GM18520 (cell line): ENCODE data around the gene GDPGP1.

Source experiments
- ATAC-seq: cut with Tn5 transposase; IDR thresholded peaks from one replicate; pipeline ENCODE4 v1.9.1; 2021; ENCODE audit not compliant: unreplicated experiment

The GDPGP1 gene

GRCh38 chr15:90203922-90204321, 30.1 kb upstream of the GDPGP1 start:
- ATAC-seq, result no peak

DNA sequence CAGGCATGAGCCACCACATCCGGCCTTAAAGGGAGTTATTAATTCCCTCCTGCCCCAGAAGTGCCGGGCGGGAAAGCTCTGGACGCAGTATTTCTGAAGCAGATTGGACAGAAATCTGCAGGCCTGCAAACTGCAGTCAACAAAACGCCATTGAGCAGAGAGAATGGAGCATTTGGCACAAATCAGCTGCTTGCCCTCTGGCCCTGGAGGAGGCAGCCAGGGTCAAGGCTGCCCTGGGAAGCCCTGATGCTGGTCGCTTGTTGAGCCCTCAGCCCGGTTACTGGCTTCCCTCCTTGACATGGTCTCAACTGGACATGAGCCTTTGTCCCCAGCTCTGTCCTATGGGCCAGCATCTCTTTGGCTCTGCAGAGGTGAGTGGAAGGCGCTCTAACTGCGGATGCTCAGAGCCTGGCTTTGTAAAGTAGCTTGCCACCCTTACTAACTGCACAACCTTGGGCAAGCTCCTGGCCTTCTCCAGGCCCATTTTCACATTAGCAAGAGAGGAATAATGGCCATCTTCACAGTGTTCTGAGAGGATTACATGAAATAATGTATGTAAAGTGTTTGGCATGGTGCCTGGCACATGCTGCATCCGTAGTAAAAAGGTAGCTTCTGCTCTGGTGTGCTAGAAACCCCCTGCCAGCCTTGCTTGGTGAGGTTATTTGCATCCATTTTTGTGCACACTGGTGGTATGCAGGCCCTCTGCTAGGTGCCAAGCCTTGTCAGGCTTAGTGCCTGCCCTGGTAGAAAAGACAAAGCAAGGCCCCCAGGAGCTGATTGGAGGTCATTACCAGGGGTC, 28.8 kb upstream of the GDPGP1 start:
- ATAC-seq, result no peak

- no peak for ATAC-seq
Observed at GRCh38 chr15:90205886-90206285, 28.1 kb upstream of the GDPGP1 start.

GRCh38 chr15:90207252-90207651, 26.8 kb upstream of the GDPGP1 start:
- ATAC-seq, result no peak

GRCh38 chr15:90208356-90208755, 25.7 kb upstream of the GDPGP1 start:
- no peak for ATAC-seq

DNA sequence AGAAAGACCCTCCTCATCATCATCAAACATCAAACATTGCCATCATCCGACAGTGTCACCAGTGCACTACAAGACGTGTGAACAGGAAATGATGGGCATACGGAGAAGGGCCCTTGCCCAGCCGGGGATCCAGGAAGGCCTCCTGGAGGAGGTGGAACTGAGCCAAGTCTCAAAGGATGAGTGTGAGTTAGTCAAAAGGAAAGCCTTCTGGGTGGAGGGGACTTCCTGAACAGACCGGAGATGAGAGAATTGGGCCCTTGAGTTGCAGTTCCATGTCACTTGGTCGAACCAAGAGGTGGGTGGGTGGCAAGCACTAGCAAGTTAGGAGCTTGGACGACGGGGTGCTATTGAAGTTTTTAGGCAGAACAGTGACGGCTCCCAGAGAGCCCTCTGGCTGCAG, 24.4 kb upstream of the GDPGP1 start:
- ATAC-seq, result no peak

GRCh38 chr15:90210593-90210992, 23.4 kb upstream of the GDPGP1 start:
- no peak for ATAC-seq

DNA sequence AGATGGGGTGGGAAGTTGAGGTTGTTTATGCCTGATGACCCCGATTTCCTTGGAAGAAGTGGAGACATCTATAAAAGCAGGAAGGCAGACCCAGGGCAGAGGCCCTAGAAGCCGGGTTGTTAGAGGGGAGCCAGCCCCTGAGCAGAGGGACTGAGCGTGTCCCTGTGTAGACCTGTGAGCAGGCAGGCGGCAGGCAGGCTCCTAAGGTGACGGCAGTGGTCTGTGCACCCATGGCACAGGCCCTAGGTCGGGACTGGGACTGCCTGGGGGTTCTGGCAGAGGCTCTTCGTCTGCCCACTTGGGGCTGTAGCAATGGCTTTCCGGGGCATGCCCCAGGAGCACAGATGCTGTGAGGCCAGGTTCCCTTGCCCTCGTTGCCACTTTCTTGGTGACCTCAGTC, 23.0 kb upstream of the GDPGP1 start:
- no peak for ATAC-seq

- ATAC-seq, result no peak
Observed at GRCh38 chr15:90211440-90212143, 22.4 kb upstream of the GDPGP1 start.

DNA sequence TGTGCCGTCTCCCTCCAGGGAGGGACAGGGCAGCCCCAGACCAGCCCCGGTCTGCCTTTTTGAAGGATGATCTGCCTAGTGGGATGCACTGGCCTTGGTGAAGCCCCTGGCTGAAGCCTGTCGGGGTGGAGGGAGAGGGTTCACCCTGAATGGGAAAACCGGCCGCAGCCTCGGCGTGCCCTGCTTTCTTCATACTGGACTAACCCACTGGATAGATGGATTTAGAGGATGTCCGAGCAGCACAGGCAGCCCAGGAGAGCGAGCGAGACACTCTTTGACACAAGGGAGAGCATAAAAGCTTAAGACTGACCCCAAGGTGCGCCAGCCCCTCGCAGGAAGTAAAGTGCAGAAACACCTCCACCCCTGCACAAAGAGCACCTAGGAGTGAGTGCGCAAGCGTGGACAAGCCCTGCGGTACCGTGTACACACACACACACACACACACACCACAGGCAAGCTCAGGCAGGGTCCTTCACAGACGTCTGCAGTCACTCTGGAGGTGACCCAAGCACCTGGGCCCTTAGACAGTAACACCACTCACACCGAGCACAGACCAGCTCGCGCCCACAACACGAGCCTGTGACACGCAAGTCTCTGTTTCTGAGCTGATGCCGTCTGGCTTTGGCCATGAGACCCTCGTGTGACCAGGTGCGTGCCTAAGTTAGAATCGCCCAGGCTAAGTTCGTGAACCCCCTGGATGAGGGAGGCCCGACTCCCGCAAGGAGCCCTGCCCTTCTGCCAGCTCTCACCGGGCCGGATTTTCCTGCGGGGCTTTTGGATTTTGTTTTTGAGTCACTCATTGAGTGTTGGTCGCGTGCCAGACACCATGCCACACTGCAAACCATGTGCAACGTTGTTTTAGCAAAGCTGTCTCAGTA, 21.5 kb upstream of the GDPGP1 start:
- peak; percentile 34 for ATAC-seq

DNA sequence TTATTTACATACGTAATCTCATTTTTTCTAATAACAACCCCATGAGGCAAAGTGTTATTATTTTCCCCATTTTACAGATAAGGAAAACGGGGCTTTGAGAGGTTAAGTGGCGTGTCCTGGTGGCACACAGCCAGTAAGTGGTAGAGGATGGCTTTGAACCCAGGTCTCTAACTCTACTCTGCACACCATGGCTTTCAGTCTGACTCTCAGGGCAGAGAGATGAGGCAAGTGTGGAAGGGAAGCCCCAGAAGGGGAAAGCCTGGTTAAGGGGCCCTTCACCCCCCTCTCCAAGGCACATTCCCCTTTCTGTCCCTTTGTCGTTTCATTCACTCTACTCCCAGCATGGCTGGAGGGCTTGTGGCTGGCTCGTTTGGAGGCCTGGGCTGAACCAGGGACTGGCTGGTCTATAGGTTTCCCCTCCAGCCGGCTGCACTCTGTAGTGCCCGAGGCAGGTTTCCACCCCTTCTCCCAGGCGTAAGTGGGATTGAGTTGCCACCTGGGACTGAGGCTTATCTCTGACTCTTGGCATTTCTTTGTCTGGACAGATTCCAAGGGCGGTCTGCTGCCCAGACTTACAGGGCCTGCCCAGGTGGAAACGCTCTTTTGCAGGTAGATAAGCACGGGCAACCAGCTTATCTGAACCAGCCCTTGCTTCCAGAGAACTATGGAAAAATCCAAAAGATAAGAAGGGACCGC, 20.7 kb upstream of the GDPGP1 start:
- ATAC-seq, result peak; percentile 28

- ATAC-seq, result no peak
Observed at GRCh38 chr15:90213818-90214204, 20.2 kb upstream of the GDPGP1 start.

- ATAC-seq, result no peak
Observed at GRCh38 chr15:90214553-90215196, 19.3 kb upstream of the GDPGP1 start.

- ATAC-seq, result no peak
Observed at GRCh38 chr15:90217671-90218394, 16.2 kb upstream of the GDPGP1 start.

DNA sequence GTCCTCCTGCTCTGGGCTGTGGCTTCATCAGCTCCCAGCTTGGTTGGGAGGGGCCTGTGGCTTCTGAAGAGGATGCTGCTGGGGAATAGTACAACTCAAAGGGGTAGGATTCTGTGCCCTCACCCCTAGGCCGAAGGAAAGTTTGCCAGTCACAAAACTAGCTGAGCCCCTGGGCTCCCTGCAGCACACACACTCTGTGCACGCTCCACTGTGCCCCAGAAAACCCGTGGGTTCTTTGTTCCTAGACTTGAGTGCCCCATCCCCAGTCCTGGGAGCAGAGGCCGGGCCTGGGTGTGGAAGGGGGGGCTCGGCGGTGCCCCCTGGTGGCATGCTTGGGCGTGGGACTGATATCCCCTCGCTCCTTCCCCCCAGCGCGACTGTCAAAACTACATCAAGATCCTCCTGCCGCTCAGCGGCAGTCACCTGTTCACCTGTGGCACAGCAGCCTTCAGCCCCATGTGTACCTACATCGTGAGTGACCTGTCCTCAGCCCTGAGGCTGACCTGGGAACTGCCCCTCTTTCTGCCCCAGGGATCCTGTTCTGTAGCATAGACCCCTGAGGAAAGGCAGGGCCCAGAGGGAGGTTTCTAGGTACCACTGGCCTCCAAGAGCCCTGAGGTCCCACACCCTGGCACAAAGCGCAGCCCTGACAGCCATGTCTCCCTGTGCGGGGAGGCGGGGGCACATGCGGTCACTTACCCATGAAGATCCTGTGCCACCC, 14.4 kb upstream of the GDPGP1 start:
- ATAC-seq, result no peak

DNA sequence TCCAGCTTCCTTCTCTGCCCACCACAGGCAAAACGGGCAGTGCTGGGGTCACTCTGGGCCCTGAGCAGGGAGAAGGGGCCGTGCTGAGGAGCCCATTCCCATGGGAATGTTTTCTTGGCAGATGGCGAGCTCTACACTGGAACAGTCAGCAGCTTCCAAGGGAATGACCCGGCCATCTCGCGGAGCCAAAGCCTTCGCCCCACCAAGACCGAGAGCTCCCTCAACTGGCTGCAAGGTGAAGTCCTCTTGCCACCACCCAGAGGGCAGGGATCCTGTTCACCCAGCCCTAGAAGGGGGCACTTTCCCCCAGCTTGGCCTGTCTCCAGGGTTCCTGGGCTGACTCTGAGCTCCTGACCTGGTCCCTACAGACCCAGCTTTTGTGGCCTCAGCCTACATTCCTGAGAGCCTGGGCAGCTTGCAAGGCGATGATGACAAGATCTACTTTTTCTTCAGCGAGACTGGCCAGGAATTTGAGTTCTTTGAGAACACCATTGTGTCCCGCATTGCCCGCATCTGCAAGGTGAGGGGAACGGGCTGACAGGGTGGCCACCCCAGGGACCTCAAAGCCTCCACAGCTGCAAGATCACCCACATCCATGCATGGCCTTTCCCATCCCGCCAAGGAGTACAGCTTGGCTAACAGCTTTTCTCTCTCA, 12.6 kb upstream of the GDPGP1 start:
- no peak for ATAC-seq

- no peak for ATAC-seq
Observed at GRCh38 chr15:90222547-90222946, 11.5 kb upstream of the GDPGP1 start.

DNA sequence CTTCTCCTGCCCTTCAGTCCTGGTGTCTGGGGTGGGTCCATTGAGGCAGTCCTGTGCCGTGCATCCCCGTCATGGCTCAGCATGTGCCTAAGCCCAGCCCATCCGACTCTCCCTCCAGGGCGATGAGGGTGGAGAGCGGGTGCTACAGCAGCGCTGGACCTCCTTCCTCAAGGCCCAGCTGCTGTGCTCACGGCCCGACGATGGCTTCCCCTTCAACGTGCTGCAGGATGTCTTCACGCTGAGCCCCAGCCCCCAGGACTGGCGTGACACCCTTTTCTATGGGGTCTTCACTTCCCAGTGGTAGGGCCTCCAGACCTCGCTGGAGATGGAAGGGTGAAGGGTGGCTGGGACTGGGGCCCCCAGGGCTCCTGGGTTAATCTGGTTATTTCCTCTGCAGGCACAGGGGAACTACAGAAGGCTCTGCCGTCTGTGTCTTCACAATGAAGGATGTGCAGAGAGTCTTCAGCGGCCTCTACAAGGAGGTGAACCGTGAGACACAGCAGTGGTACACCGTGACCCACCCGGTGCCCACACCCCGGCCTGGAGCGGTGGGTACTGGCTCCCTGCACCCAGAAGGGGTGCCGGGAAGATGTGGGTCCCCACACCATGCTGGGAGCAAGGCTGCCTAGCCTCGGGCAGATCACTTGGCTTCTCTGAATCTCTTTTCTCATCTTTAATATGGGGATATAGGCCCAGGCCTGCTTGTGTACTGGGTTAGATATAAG, 10.4 kb upstream of the GDPGP1 start:
- ATAC-seq, result no peak
